GM12874 (cell line): Measurements from ENCODE around the gene PSMC2.

Experiments
- CTCF ChIP-seq: IDR thresholded peaks from 2 replicates; pipeline ENCODE4 v1.5.1; 2011; ENCODE audit warnings: low read depth, mild to moderate bottlenecking, control low read depth, low read length, moderate library complexity; ENCODE audit not compliant: insufficient read depth

Gene PSMC2

GRCh38 chr7:103413407-103413806 is 66.0 kb downstream of the PSMC2 start:
- TF ChIP-seq CTCF, result no peak

GRCh38 chr7:103418241-103418640 is 70.8 kb downstream of the PSMC2 start:
- TF ChIP-seq CTCF, result no peak
